T-helper 9 cell (primary cell): Measurements from ENCODE around the gene NPHP4.

Source experiments
- DNase-seq: peaks from one replicate; pipeline ENCODE4 v3.0.0-alpha.2; 2020
- total RNA-seq, 2 donors: gene quantifications; one replicate each; lab custom pipeline; 2026; lab: John Stamatoyannopoulos, UW

The NPHP4 gene
- 14.7 to 16.3 reads per million in 2 donors for total RNA-seq

DNA sequence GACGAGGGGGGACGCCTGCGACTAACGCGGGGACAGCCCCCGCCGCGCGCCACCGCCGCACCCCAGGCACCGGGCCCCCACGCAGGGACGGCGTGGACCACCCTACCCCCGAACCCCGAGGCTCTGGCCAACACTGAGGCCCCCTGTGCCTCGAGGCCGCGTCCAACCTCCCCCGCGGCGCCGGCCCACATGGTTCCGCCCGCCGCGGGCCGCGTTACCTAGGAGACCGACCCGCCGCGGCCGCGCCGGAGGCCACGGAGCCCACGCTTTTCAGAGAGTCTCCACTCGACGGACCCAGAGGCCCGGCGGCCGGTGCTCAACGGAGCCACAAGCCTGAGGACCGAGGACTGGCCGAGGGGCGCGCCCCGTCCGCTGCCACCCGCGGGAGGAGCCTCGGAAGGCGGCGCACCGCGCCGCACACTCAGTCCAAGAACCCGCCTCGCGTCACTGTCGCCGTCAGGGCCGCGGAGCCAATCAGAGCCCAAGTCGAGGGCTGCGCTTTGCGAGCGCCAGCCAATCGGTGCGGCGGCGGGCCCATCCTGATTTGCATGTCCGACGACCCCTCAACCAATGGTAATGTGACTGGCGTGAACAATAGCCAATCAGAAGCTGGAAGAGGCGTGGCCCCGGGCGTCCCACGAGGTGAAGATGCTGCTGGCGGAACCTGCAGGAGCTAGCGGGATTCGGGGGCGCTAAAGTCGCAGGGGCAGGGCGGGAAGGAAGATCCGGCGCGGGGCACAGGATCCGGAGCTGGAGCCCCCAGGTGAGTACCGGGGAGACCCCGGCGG, at the start of gene NPHP4:
Gene NPHP4 (minus strand): TSS at position 400 of the 788 bp plus-strand sequence. CDS start 6,136 bp downstream, outside the sequence.
- DNase-seq = peak; percentile 98

DNA sequence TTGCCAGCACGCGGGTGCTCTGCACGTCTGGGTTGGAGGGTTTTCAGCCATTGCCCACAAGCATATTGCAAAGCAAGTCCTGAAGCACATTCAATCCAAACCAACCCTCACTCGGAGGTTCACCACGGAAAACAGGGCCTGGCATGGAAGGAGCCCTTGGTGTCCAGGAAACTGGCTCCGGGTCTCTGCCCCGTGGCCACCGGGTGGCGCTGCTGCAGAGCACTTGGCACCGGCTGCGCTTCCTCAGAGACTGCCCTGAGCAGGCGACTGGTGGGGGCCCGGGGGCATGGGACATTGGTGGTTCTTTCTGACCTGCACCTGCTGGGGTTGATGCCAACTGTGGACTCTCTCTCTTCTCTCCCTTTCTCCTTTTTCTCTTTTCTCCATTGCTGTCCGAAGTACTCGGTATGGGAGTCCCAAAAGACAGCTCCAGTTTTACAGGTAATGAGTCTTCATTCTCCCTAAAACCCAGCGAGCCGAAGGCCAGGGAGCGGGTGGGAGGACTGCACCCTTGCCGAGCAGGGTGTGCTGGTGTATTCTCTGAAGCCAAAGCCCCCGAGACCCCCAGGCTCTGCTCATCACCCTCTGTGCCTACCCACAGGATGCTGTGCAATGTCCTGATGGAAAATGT, 49.3 kb upstream of the NPHP4 start:
- peak; percentile 25 for DNase-seq

DNA sequence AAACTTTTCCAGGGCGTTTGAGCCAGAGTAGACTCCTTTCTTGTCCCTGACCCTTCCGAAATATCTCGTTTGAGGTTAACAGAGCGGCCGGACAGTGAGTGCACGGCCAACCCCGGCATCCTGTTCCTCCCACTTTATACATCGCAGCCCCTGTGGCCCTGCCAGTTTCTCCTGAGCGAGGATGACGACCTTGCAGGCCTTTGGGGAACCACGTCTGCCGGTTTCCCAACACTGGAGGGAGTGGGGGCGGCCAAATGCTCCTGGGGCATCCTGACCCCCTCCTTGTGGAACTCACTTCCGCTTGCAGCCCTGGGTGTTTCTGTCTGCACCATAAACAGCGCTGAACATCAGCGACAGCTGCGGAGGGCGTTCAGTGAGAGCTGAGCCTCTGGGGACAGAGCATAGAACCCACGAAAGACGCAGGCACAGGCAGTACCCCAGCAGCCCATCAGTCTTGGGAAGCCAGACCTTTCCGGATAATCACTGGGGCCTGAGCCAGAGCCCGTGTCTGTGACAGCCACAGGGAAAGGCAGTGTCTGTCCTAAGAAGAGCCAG, 48.7 kb upstream of the NPHP4 start:
- DNase-seq = no peak

DNA sequence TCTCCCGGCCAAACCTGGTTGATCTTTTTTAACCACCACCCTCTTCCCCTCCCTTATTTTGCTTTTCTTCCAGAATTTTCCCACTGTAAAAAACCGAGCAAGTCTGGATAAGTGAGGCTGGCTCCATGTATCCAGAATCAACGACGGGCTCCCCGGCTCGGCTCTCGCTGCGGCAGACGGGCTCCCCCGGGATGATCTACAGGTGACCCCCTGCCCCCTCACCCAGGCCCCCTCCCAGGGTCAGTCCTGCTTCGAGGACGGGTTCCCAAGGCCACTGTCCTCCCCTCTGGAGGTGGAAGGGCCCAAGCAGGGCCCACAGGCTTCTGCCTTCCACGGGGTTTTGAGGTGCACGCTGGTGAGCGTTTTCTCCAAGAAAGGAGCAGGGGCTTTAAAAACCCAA, 48.2 kb upstream of the NPHP4 start:
- DNase-seq = no peak

DNA sequence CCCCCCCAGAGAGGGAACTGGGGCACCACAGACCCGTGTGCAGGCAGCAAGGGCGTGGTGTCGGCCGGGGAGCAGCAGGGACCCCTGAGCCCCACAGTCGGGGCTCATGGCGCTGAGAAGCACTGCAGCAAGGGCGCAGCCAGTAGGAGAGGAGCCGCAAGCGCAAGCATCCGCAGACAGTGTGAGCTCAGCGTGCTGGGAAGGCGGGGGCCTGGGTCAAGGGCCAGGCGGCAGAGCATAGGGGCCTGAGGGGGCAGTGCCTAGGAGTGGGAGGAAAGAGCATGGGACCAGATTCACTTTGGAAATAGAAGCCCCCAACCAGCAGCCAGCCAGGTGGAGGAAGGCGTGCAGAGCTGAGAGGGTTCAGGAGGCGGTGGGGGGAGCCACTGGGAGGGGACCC, 46.8 kb upstream of the NPHP4 start:
- no peak for DNase-seq

DNA sequence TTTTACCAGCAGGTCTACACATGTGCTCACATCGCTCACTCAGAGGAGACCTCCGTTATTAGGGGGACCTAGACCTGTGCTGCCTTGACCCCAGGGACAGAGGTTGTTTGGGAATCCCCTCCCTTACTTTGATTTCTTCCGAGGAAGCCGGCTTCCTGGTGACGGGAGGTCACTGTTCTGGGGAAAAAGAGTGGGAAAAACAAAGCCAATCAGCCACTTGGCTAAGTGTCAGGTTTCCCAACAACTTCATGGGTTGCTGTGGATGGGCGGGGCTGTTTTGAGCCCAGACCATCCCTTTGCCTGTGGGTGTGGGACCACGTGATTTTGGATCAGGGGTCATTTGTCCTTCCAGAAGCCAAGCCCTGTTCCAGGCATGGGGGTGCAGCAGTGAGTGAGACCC, 46.4 kb upstream of the NPHP4 start:
- DNase-seq = no peak

DNA sequence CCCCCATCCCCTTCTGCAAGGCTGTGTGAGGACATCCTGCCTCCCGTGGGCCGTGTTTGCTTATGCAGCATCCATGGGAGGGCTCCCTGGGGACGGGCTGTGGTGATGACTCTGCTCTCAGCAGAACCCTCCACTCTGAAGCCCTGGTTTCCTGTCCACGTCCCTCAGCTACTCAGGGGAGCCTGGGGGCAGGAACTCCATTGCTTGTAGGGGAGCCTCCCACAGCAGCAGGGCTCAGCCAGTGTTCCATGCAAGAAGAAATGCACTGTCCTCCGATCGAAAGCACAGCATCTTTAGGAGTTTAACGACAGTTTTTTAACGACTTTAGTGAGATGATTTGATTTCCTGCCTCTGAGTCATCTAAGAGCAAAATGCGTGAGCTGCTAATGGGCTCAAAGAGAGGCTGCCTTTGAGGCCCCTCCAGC, 45.1 kb upstream of the NPHP4 start:
- DNase-seq = no peak

DNA sequence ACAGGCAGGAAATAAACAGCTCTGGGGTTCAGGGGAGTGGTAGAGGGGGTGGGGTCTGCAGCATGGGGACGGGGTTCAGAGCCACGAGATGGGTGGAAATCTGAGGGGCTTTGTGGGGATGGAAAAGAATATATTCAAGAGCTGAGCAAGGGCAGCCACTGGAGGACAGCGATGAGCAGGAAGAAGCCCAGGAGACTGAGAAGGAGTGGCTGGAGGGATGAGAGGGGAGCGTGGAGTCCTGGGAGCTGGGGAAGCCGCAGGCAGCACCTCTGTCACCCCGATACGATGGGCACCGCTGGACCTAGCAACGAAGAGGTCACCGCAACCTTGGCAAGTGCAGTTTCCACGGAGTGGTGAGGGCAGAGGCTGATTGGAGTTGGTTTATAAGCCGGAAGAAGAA, 43.5 kb upstream of the NPHP4 start:
- DNase-seq = no peak

DNA sequence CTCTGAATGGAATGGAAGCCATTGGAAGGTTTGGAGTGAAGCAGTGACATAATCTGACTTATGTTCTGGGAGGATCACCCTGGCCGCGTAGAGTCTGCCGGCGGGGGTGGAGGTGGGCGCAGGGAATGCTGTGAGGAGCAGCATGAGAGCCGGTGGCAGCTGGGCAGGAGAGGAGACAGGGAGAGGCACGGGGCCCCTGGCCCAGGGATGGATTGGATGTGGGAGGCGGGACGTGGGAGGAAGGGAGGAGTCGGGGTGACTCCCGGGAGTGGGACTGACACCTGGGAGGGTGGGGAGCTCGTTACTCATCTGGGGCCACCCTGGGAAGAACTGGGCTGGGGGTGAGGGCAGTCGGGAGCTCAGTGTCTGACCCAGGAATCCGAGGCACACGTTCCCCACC, 43.1 kb upstream of the NPHP4 start:
- DNase-seq = no peak

DNA sequence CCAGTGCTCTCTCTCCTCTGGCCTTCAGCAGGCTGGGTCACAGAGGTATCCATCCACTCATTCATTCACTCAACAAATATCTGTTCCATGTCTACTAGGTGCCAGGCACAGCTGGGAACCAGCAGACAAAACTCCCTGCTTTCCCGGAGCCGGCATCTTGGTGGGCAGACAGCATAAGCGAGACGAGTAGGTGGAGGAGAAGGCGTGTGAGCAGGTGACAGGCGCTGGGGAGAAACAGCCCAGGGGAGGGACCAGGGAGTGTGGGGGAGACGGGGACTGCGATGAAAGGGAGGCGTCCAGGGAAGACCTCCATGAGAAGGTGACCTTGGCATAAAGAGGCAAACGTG, 42.5 kb upstream of the NPHP4 start:
- DNase-seq = no peak

DNA sequence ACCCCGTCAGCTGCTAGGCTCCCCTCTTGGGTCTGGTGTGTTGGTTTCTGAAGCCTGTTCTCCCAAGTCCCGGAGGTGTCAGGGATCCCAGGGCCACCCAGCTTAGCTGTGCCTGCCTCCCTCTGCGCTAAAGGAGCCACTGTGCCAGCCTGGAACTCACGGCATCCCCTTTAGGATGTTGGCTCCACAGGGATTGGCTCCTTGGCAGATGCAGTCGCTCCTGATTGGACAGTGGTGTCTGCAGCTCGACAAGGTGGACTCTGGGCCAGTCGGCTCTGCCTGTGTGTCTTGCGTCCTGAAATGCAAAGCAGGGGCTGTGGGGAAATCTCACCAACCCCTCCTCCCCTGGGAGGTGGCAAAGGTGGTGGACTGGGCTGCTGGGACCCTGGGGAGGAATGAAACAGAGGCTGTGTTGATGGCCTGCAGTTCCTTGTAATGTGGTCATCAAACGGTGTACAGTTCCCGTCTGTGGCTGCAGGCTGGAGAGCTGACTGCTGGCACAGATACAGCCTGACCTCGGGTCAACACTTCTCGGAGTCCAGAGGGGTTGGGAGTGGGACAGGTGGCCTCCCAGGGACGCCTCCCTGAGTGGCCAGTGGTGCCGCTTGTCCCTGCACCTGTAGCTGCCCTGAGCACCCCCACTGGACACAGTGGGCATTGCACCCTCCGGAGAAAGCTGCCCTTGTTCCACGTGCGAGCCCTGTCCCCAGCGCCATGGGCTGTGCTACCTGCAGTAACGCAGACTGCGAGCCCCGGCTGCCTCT, 41.9 kb upstream of the NPHP4 start:
- peak; percentile 45 for DNase-seq

DNA sequence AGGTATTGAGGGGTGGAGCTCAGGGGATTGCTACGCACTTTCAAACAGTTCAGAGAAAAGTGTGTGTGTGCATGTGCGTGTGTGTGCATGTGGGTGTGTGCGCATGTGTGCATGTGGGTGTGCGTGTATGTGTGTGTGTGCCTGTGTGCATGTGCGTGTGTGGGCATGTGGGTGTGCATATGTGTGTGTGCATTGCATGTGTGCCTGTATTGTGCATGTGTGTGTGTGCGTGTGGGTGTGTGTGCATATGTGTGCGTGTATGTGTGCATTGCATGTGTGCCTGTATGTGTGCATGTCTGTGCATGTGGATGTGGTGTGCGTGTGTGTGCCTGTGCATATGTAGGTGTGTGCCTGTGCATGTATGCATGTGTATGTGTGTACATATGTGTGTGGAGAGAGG, 40.9 kb upstream of the NPHP4 start:
- DNase-seq = no peak

DNA sequence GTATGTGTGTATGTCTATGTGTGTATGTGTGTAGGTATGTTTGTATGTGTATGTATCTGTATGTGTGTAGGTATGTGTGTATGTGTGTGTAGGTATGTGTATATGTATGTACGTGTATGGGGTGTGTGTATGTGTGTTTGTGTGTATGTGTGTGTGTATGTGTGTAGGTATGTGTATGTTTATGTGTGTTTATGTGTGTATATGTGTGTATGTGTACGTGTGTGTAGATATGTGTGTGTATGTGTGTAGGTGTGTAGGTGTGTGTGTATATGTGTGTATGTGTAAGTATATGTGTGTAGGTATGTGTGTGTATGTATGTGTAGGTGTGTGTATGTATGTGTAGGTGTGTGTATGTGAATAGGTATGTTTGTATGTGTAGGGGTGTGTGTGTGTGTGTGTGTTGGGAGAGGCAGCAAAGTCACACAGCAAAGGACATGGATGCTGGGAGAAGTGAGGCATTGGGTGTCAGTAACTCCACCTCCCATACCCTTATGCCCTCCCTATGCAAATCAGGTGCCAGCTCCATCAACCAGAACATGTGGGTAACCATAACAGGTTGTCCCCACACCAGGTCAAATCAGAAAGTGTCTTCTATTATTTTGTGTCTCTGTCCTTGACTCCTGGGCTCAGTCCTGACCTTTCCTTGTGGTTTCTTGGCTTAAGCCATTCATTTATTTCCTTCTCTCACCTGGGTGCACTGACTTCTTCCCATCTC, 38.5 kb upstream of the NPHP4 start:
- DNase-seq = no peak

DNA sequence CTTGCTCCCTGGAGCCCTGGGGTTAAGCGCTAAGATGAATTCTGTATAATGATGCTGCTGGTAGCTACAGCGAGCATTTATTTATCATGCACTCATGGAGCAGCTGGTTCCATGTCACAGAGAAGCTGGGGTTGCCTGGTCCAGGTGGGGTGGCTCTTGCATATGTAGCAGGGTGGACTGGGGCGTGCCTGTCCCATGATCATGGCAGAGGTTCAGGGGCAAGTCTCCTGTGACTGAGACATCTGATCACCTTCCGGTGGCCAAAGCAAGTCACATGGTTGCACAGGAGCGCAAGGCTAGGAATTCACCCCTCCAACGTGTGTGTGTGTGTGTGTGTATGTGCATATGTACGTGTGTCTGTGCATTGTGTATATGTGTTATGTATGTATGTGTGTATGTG, 37.9 kb upstream of the NPHP4 start:
- no peak for DNase-seq

DNA sequence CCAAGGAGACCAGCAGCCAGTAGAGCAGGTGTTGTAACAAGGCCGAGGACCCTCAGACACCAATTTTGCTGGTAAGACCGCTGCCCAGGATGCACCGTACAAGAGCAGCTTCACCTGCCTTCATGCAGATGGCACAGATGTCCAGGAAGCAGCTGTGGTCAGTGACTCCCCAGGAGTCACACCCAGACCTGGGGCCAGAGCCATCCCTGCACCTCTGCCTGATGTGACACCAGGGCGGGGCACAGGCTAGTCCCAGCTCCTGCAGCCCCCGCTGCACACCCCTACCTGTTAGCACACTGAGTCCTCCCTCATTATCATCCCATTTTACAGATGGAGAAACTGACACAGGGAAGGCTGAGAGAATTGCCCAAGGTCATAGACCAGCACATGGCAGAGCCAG, 37.1 kb upstream of the NPHP4 start:
- no peak for DNase-seq

DNA sequence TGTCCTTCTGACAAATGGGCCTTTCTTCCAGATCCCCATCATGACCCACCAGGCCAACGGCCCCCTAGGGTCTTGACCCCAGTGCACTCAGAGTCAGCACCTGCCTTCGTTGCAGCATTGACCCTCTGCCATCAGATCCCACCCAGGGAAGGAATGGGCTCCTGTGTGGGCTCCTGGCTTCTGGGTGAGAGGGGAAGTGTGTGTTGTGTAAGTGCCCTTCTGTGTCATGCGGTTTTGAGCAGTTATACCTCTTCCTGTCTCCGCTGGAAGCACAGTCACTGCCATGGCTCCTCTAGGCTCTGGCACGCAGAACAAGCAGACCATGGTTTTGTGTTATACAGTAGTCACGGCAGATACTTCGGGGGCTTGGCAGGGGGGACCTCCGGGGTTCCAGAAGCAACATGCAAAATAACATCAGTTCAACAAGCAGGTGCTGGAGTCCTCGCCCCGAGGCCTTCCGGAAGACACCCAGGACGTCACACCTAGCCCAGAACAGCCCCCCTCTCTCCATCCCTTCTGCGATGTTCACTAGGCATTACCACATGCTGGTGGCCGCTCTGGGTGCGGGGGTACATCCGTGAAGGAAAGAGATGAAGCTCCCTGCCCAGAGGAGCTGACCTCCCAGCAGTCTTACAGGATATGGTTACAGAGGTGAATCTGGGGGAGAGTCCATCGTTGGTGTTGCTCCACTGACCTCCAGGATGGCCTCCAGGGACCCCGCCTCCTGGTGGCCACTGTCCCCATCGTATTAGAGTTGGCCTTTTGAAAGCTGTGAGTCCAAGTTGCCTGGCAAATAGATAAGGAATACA, 36.0 kb upstream of the NPHP4 start:
- peak; percentile 50 for DNase-seq

DNA sequence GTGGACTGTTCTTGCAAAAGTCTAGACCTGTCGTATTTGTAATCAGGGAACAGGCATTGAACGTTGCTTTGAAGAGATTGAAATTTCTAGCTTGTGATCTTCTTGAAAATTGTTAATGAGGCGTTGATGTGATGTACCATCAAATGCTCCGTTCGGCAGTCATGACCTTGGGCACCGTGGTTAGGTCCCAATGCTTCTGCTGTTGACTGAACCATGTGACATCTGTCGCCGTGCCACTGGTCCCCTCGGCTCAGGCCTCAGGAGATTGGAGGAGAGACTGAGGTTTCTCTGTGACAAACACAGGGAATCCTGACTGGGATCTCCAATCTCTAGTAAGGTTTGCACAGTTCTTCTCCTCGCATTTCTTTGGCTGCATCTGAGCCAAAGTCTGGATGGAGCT, 35.4 kb upstream of the NPHP4 start:
- no peak for DNase-seq

DNA sequence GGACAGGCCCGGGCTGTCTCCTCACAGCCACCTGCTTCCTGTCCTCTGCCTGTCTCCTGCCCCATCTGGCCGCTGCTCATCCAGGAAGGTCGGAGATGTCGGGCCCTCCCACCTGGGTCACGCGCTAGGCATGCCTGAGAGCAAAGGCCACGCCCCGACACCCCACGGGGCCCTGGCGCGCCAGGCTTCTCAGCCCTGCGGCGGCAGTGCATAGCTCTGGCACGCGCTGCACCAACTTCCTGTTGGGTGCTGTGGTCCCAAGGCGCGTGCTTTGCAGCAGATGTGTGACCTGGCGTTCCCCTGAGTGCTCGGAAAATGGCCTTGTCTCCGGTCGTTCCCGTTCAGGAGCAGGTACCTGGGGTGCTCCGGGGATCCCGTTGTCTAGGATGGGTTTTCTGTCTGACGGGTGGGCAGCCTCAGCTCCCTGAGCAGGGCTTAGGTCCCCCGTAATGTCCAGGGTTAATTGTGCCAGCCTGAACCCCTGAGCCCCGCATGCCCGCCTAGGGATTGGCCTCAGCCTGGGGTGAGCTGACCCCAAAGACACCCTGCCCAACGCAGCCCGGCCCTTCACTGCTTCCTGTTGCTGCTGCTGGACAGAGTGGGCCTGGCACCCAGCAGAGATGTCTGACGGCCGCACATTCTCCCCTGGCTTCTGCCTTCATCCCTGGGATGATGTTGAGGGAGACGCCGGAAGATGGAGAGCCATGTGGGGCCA, 34.0 kb upstream of the NPHP4 start:
- peak; percentile 93 for DNase-seq

DNA sequence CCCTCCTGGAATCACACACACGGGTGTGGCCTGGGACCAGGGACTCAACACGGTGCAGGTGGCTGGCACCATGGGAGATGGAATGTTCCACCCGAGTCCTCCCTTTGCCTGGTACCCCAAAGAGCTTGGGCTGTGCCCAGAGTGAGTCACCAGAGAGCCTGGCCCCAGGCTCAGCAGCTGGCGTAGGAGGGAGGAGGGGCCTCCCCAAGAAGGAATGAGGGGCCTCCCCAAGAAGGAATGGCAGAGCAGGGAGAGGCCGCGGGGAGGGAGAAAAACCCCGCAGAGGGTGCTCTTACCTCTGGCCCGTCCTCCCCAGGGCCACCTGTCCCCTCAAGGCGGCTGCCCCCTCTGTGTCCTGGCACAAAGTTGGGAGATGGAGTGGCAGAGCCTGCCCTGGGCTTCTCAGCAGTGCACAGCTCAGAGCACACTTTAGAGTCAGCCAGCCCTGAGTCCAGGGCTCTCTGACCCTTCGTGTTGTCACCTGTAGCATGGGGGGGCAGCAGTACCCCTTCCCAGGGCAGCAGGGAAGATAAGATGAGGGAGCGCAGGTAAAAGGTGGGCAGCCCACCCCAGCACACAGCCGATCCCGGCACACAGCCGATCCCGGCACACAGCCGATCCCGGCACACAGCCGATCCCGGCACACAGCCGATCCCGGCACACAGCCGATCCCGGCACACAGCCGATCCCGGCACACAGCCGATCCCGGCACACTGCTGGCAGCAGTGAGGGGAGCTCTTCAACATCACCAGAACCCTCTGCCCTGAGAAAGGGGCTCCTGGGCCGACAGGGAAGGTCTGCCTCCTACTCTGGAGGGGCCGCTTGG, 33.3 kb upstream of the NPHP4 start:
- DNase-seq = no peak

DNA sequence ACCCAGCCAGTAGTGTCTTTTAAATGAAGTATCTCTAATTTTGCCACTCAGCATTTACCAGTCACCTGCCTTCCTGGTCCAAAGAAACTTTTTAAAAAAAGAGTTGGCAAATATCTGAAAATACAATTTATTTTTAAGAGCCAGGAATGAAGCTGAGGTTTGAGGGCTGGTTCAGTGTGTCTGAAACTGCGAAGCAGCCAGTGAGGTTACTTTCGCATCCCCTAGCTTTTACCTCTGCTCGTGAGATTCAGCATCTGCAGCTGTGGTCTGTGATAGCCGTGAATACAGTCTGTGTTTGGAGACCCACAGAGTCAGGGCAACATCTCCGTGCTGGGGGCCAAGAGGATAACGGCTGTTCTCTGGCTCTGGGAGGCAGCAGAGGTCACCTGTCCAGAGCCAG, 32.2 kb upstream of the NPHP4 start:
- DNase-seq = no peak
